ENCODE measurements around the gene DENND2A.

GRCh38 chr7:140479062-140479738 is 161.4 kb downstream of the DENND2A start, which contains the start of gene MKRN1:
- TF ChIP-seq, protein P1, sequence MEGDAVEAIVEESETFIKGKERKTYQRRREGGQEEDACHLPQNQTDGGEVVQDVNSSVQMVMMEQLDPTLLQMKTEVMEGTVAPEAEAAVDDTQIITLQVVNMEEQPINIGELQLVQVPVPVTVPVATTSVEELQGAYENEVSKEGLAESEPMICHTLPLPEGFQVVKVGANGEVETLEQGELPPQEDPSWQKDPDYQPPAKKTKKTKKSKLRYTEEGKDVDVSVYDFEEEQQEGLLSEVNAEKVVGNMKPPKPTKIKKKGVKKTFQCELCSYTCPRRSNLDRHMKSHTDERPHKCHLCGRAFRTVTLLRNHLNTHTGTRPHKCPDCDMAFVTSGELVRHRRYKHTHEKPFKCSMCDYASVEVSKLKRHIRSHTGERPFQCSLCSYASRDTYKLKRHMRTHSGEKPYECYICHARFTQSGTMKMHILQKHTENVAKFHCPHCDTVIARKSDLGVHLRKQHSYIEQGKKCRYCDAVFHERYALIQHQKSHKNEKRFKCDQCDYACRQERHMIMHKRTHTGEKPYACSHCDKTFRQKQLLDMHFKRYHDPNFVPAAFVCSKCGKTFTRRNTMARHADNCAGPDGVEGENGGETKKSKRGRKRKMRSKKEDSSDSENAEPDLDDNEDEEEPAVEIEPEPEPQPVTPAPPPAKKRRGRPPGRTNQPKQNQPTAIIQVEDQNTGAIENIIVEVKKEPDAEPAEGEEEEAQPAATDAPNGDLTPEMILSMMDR (IDR thresholded peaks at IDR 0.05) = no peak
- peak in 1 of 2 donors; percentile 84 for TF ChIP-seq POLR2A (IDR thresholded peaks at IDR 0.05)
